ENCODE results near the gene MYOD1.

Gene MYOD1

DNA sequence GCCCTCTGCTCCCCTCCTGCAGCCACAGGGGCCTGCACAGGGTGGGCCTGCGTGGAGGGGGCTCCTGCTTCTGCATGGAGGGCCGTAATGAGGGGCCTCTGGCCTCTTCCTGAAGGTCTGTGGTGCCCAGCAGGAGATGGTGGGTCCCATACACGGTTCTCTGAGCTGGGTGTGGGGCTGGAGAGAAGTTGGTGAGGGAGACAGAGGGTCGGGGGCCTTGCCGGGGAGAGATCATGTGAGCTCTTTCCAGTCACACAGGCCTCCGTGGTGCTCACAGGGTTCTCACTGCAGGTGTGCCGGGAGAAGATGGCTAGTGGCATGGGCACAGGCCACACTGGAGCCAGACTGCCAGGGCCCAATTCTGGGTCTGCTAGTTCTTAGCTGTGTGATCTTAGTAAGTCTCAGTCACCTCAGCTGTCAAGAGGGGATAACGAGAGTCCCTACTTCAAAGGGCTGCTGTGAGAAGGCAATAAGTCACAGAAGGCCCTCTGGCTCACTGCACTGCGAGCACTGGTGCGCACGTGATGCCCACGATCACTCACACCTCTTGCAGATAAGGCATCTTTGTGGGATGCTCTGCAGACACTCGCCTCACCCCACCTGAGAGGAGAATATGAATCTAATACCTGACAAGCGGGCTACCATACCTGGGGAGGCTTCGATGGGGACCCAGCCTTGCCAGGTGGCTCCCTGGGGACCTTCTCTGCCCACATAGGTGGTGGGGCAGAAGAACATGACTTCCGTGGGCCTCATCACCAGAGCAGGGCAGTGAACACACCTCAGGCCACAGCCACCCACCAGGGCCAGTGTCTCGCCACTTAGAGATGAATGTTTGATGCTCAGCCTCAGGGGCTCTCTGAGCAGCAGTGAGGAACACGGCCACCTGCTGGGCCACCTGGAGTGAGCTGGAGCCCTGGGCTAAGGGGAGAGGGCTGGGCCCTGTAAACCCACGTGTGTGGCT is 29.7 kb downstream of the MYOD1 start:
- TF ChIP-seq CEBPB (IDR thresholded peaks at IDR 0.05) (no peak), CREB1 (IDR thresholded peaks at IDR 0.05; ENCODE audit: low read depth) (no peak), EGR1 (IDR thresholded peaks at IDR 0.05) (no peak), NFIC (IDR thresholded peaks at IDR 0.05) (no peak), ZBTB7A (IDR thresholded peaks at IDR 0.05; ENCODE audit: low read depth) (no peak)

DNA sequence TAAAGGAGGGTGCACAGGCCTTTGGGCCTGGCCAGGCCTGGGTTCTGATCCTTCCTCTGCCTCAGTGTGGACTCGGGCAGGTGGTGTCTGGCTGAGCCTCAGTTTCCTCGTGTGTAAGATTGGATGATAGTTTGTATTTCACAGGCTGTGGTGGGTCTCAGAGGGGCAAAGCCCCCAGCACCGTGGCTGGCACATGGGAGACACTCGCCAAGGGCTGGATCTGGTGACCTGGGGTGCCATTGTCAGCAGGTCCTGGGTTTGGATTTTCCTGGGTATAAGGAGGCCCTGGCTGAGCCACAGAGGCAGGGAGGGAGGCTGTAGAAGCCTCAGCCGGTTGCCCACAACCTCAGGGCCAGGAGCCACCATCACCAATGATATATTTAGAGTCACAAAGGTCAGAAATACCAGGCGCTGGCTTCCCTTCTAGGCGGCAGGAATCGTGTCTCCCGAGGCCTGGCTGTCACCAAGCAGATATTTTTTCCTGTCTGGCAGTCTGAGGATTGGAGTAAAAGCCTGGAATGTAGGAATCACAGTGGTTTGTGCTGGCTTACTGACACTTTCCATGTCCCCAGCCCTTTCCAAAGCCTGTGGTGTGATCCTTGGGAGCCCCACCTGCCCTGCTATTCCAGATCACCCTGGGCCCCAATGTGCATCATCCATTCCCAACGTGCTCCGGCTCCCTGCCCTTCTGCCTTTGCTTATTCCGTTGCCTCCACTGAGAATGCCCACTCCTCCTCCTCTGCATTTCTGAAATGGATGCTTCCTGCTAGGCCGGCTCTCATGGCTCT is 30.8 kb downstream of the MYOD1 start:
- TF ChIP-seq TAF1 (IDR thresholded peaks at IDR 0.05; ENCODE audit: low read depth) (no peak), YY1 (IDR thresholded peaks at IDR 0.05; ENCODE audit: low read depth) (no peak), CREB1 (IDR thresholded peaks at IDR 0.05; ENCODE audit: low read depth) (no peak), TCF12 (IDR thresholded peaks at IDR 0.05; ENCODE audit: low read depth) (no peak), EP300 (IDR thresholded peaks at IDR 0.05; ENCODE audit: borderline replicate concordance) (no peak), EGR1 (IDR thresholded peaks at IDR 0.05) (no peak), CEBPB (IDR thresholded peaks at IDR 0.05) (no peak), TEAD4 (IDR thresholded peaks at IDR 0.05) (no peak), NFIC (IDR thresholded peaks at IDR 0.05) (no peak), ZBTB7A (IDR thresholded peaks at IDR 0.05; ENCODE audit: low read depth) (no peak), RAD21 (IDR thresholded peaks at IDR 0.05; ENCODE audit: low read depth) (no peak), FOXM1 (IDR thresholded peaks at IDR 0.05; ENCODE audit: borderline replicate concordance, low read depth) (no peak)
- TF ChIP-seq, protein P1, sequence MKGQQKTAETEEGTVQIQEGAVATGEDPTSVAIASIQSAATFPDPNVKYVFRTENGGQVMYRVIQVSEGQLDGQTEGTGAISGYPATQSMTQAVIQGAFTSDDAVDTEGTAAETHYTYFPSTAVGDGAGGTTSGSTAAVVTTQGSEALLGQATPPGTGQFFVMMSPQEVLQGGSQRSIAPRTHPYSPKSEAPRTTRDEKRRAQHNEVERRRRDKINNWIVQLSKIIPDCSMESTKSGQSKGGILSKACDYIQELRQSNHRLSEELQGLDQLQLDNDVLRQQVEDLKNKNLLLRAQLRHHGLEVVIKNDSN (IDR thresholded peaks at IDR 0.05), result no peak
- TF ChIP-seq, protein P2, sequence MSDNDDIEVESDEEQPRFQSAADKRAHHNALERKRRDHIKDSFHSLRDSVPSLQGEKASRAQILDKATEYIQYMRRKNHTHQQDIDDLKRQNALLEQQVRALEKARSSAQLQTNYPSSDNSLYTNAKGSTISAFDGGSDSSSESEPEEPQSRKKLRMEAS (IDR thresholded peaks at IDR 0.05), result no peak
- TF ChIP-seq, protein P3, sequence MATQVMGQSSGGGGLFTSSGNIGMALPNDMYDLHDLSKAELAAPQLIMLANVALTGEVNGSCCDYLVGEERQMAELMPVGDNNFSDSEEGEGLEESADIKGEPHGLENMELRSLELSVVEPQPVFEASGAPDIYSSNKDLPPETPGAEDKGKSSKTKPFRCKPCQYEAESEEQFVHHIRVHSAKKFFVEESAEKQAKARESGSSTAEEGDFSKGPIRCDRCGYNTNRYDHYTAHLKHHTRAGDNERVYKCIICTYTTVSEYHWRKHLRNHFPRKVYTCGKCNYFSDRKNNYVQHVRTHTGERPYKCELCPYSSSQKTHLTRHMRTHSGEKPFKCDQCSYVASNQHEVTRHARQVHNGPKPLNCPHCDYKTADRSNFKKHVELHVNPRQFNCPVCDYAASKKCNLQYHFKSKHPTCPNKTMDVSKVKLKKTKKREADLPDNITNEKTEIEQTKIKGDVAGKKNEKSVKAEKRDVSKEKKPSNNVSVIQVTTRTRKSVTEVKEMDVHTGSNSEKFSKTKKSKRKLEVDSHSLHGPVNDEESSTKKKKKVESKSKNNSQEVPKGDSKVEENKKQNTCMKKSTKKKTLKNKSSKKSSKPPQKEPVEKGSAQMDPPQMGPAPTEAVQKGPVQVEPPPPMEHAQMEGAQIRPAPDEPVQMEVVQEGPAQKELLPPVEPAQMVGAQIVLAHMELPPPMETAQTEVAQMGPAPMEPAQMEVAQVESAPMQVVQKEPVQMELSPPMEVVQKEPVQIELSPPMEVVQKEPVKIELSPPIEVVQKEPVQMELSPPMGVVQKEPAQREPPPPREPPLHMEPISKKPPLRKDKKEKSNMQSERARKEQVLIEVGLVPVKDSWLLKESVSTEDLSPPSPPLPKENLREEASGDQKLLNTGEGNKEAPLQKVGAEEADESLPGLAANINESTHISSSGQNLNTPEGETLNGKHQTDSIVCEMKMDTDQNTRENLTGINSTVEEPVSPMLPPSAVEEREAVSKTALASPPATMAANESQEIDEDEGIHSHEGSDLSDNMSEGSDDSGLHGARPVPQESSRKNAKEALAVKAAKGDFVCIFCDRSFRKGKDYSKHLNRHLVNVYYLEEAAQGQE (IDR thresholded peaks at IDR 0.05; ENCODE audit: low read depth), result no peak

DNA sequence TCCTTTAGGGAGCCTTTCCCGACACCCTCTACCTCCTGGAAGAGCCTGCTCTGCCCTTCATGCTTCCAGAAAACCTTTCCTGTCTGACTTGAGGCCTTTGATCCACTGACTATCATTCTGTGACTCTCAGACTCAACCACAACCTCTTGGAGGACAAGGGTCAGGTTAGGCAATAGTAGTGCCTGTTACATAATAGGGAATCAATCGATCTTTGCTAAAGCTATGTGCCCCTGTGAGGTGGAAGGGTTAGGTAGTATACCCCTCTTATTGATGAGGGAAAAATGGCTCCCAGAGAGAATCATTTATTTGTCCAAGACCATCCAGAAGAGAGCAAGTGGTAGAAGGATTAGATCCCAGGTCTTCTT is 31.4 kb downstream of the MYOD1 start:
- TF ChIP-seq TEAD4 (IDR thresholded peaks at IDR 0.05), result no peak
- no peak for TF ChIP-seq FOXM1 (IDR thresholded peaks at IDR 0.05; ENCODE audit: borderline replicate concordance, low read depth)
- TF ChIP-seq TAF1 (IDR thresholded peaks at IDR 0.05; ENCODE audit: low read depth), result no peak
- no peak for TF ChIP-seq YY1 (IDR thresholded peaks at IDR 0.05; ENCODE audit: low read depth)
- TF ChIP-seq EGR1 (IDR thresholded peaks at IDR 0.05), result no peak
- TF ChIP-seq NFIC (IDR thresholded peaks at IDR 0.05), result no peak
- TF ChIP-seq CEBPB (IDR thresholded peaks at IDR 0.05), result no peak
- no peak for TF ChIP-seq RAD21 (IDR thresholded peaks at IDR 0.05; ENCODE audit: low read depth)
- TF ChIP-seq, protein P2 (IDR thresholded peaks at IDR 0.05), result no peak
- TF ChIP-seq, protein P3 (IDR thresholded peaks at IDR 0.05; ENCODE audit: low read depth), result no peak
- TF ChIP-seq TCF12 (IDR thresholded peaks at IDR 0.05; ENCODE audit: low read depth), result no peak
- TF ChIP-seq, protein P1 (IDR thresholded peaks at IDR 0.05), result no peak
- no peak for TF ChIP-seq EP300 (IDR thresholded peaks at IDR 0.05; ENCODE audit: borderline replicate concordance)
- no peak for TF ChIP-seq CREB1 (IDR thresholded peaks at IDR 0.05; ENCODE audit: low read depth)
- no peak for TF ChIP-seq ZBTB7A (IDR thresholded peaks at IDR 0.05; ENCODE audit: low read depth)

DNA sequence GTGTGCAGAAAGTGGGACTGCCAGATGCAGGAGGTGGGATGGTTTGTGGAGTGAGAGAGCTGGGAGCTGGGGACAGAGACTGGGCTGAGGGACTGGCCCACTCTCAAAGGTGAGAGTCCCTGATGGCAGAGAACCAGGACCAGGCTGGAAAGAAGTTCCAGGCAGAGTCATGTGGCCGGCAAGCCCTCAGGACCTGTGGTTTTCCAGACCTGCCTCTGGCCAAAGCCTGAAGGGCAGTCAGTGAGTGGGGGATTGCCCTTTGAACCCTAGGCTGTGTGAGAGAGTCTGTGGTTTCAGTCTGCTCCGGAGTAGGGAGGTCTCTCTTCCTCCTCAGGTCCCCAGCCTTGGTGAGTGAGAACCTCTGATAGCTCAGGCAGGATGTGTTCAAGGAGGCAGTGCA is 32.2 kb downstream of the MYOD1 start:
- TF ChIP-seq CREB1 (IDR thresholded peaks at IDR 0.05; ENCODE audit: low read depth) (no peak), CEBPB (IDR thresholded peaks at IDR 0.05) (no peak), TEAD4 (IDR thresholded peaks at IDR 0.05) (no peak), FOXM1 (IDR thresholded peaks at IDR 0.05; ENCODE audit: borderline replicate concordance, low read depth) (no peak), TAF1 (IDR thresholded peaks at IDR 0.05; ENCODE audit: low read depth) (no peak), TCF12 (IDR thresholded peaks at IDR 0.05; ENCODE audit: low read depth) (no peak), YY1 (IDR thresholded peaks at IDR 0.05; ENCODE audit: low read depth) (no peak), ZBTB7A (IDR thresholded peaks at IDR 0.05; ENCODE audit: low read depth) (no peak)
- TF ChIP-seq, protein P1 (IDR thresholded peaks at IDR 0.05), result no peak

Measured in Ishikawa (cell line).